AG10803 (cell line): ENCODE results near the gene NKTR.
"Not testable (repeated sequence)": the region's sequence is repeated elsewhere in the genome, so short reads cannot be mapped to it uniquely, and the experiment has no call there.

Source experiments
- DNase-seq: peaks from one replicate; pipeline ENCODE4 v3.0.0; 2010; ENCODE audit warnings: low read depth
- H3K4me3 ChIP-seq: 2 replicates; pipeline ENCODE4 v1.5.1; 2011; ENCODE audit warnings: mild to moderate bottlenecking, low read length, control low read depth
- TF ChIP-seq, protein P1 (sequence below): conservative IDR thresholded peaks from 2 replicates; pipeline ENCODE4 v1.5.1; 2011; ENCODE audit warnings: mild to moderate bottlenecking, low read length, control low read depth, inconsistent platforms

NKTR gene

DNA sequence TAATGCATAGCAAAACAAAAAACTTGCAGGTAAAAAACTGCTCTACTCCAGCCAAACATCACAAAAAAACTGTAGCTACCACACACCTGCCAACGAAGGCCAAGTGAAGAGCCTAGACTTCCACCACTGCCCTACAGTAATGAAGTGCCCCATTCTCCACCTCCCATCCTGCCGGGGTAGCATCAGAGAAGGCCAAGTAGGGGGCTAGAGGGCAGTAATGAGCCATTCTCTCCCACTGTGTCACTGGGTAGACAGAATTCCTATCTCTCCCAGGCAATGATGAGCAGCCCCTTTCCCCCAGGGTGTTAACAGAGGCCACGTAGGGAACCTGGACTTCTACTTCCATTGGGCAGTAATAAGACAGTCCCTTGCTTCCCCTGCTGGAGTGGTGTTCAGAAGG lies 28.2 kb upstream of the NKTR start:
- peak; percentile 24 for DNase-seq
- no peak overlapping the region for H3K4me3 ChIP-seq
- TF ChIP-seq, protein P1, sequence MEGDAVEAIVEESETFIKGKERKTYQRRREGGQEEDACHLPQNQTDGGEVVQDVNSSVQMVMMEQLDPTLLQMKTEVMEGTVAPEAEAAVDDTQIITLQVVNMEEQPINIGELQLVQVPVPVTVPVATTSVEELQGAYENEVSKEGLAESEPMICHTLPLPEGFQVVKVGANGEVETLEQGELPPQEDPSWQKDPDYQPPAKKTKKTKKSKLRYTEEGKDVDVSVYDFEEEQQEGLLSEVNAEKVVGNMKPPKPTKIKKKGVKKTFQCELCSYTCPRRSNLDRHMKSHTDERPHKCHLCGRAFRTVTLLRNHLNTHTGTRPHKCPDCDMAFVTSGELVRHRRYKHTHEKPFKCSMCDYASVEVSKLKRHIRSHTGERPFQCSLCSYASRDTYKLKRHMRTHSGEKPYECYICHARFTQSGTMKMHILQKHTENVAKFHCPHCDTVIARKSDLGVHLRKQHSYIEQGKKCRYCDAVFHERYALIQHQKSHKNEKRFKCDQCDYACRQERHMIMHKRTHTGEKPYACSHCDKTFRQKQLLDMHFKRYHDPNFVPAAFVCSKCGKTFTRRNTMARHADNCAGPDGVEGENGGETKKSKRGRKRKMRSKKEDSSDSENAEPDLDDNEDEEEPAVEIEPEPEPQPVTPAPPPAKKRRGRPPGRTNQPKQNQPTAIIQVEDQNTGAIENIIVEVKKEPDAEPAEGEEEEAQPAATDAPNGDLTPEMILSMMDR, result peak; percentile 60

DNA sequence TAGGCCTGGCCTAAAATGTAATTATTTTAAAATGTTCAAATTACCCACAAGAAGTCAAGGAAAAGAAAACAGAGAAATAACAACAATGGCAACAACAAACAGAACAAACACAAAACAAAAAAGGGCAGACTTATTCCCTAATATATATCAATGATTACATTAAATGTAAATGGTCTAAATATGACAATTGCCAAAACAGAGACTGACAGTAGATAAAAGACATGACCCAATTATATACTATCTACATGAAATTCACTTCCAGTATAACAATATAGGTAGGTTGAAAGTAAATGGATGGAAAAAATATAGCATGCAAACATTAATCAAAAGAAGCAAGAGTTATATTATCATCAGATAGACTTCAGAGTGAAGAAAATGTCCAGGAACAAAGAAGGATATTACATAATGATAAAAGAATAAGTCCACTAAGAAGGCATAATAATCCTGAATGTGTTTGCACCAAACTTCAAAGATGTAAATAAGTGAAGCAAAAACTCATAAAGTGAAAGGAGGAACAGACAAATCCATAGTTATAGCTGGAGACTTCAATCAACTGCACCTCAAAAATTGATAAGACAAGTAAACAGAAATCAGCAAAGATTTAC lies 25.2 kb upstream of the NKTR start:
- no peak for DNase-seq
- TF ChIP-seq, protein P1, result no peak
- no peak overlapping the region for H3K4me3 ChIP-seq

DNA sequence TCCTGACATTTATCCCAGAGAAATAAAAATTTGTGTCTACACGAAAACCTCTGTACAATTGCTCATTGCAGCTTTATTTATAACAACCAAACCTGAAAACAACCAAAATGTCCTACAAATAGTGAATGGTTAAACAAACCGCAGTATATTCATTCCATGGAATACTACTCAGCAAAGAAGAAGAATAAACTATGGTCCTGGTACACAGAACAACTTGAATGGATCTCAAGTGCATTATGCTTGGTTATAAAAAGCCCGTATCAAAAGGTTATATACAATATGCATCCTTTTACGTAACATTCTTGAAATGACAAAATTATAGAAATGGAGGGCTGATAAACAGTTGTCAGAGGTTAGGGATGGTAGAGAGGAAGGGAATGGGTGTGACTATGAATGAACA lies 22.4 kb upstream of the NKTR start:
- H3K4me3 ChIP-seq, result no peak overlapping the region
- DNase-seq, result no peak
- TF ChIP-seq, protein P1, result no peak

DNA sequence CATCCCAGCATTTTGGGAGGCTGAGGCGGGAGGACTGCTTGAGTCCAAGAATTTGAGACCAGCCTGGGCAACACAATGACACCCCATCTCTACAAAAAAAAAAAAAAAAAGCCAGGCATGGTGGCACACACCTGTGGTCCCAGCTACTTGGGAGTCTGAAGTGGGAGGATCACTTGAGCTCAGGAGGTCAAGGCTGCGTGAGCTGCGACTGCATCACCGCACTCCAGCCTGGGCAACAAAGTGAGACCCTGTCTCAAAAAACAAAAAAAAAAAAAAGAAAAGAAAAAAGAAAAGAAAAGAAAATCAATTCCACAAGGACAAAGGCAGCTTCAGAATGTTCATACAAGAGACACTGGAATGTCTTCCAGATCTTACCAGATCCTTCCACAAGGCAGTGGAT lies 21.1 kb upstream of the NKTR start:
- DNase-seq, H3K4me3 ChIP-seq: not testable (repeated sequence)

DNA sequence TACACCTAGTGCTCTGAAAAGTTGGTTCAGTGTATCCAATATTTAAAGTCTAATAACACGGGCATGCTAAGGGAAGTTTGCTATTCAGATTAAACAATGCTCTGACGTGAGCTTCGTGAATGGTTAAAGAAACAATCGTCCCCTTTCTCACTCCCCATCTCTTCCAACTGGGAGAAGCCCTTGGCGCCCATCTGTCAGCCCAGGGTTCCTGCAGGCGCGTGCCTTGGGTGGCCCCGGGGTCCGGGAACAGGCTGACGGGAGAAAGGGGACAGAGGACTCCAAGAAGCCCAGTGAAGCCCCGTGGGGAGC lies 19.1 kb upstream of the NKTR start:
- no peak for DNase-seq
- TF ChIP-seq, protein P1, result no peak
- peak overlapping the region; percentile 78 for H3K4me3 ChIP-seq

DNA sequence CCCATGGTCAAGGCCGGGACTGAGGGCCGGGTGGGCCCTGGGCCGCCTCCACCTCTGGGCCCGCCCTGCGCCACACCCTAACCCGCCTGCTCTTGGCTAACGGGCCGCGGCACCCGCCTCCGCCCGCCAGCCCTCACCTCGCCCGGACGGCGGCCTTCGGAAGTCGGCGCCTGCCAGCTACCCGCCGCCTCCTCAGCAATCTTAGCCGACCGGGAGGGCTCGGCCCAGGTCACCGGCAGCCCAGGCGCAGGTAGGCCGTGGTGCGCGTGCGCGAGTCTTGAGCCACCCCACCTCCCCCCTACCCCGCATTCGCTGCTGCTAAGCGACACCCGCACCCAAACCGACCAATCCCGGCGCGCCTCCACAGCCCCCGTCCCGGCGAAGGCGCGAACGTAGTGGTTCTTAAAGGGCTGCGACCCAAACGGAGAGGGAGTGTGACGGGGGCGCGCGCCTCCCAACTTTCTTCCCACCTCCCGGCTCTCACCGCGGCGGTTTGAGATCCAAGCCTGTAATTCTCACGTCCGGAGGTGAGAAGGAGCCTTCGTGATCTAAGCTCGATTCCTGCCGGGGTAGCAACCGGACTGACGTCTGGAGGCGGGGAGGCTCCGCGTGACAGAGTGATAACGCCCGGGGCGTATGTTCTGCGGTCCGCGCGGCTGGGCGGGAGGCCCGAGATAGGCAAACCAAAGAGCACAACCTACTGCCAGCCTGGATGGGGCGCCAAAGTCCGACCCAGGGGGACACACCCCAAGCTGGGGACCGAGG lies 18.6 kb upstream of the NKTR start, which contains the start of gene SEC22C:
SEC22C (minus strand) TSS at position 259 of the 765 bp plus-strand sequence. CDS start 12,921 bp downstream, outside the sequence.
- TF ChIP-seq, protein P1, result 0 out of 2 replicates have a peak, but pooled peaks have one; percentile 11
- H3K4me3 ChIP-seq, result peak within 1 kb of the TSS; percentile 78
- peak; percentile 84 for DNase-seq

DNA sequence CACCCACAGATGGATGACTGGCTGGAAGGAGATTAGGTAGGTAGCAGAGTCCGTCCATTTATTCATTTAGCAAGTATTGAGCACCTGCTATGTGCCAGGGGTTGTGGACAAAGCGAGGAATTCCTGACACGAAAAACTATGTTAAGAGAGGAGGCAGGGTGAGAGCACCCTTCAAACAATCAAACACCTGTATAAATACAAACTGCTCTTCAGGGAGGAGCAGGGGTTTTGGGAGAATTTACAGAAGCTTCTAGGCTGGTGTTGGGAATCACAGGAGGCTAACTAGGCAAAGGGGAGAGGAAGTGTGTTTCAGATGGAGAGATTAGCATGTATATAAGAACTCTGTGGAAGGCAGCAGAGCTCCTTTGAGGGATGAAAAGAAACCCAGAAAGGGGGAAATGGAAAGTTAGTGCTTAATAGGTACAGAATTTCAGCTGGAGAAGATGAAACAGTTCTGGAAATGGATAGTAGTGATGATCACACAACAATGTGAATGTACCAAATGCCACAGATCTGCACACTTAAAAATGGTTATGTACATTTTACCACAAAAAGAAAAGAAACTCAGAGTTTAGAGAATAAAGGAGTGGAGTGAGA lies 17.9 kb upstream of the NKTR start:
- no peak for DNase-seq
- TF ChIP-seq, protein P1, result no peak
- H3K4me3 ChIP-seq, result peak overlapping the region; percentile 78
